DOHH2 (cell line): ENCODE data around the gene RALA.

Source experiments
- H3F3A ChIP-seq: fragments of 200-600 bp; sonication (generic), shearing (Covaris generic); 2 replicates; pipeline ENCODE4 v1.6.0; 2016; ENCODE audit warnings: antibody characterized with exemption, mild to moderate bottlenecking; ENCODE audit not compliant: control insufficient read depth, insufficient read depth
- H3K27ac ChIP-seq: fragments of 200-600 bp; sonication (generic); 2 replicates; pipeline ENCODE4 v1.5.1; 2014; ENCODE audit warnings: low read depth, mild to moderate bottlenecking, low read length, moderate library complexity
- H3K27me3 ChIP-seq: fragments of 200-600 bp; sonication (generic); 2 replicates; pipeline ENCODE4 v1.6.1; 2014; ENCODE audit warnings: mild to moderate bottlenecking, low read length, mixed read lengths; ENCODE audit not compliant: control insufficient read depth
- H3K36me3 ChIP-seq: fragments of 200-600 bp; sonication (generic); 2 replicates; pipeline ENCODE4 v1.6.1; 2014; ENCODE audit warnings: mild to moderate bottlenecking, low read length, moderate library complexity, mixed read lengths; ENCODE audit not compliant: control insufficient read depth
- H3K4me1 ChIP-seq: fragments of 200-600 bp; sonication (generic); 2 replicates; pipeline ENCODE4 v1.6.1; 2014; ENCODE audit warnings: mild to moderate bottlenecking, low read length, mixed read lengths; ENCODE audit not compliant: control insufficient read depth
- H3K4me2 ChIP-seq: fragments of 200-600 bp; sonication (generic); 2 replicates; pipeline ENCODE4 v1.6.0; 2014; ENCODE audit warnings: mild to moderate bottlenecking, low read length, moderate library complexity
- H3K4me3 ChIP-seq: fragments of 200-600 bp; sonication (generic); 2 replicates; pipeline ENCODE4 v1.5.1; 2014; ENCODE audit warnings: mild to moderate bottlenecking, low read length, mixed read lengths
- H3K79me2 ChIP-seq: fragments of 200-600 bp; sonication (generic); 2 replicates; pipeline ENCODE4 v1.6.1; 2014; ENCODE audit warnings: mild to moderate bottlenecking, low read length, mixed read lengths; ENCODE audit not compliant: control insufficient read depth
- H3K9me2 ChIP-seq: fragments of 200-600 bp; sonication (generic); replicated peaks from 2 replicates; pipeline ENCODE4 v1.6.1; 2014; ENCODE audit warnings: mild to moderate bottlenecking, low read length, mixed read lengths; ENCODE audit not compliant: control insufficient read depth
- H3K9me3 ChIP-seq: fragments of 200-600 bp; sonication (generic); 2 replicates; pipeline ENCODE4 v1.6.1; 2014; ENCODE audit warnings: antibody characterized with exemption, low read length, mixed read lengths; ENCODE audit not compliant: control insufficient read depth, insufficient read depth
- H4K20me1 ChIP-seq: fragments of 200-600 bp; sonication (generic); 2 replicates; pipeline ENCODE4 v1.6.0; 2014; ENCODE audit warnings: low read depth, mild to moderate bottlenecking, antibody characterized with exemption, low read length, moderate library complexity; ENCODE audit not compliant: control insufficient read depth, insufficient read depth
- CTCF ChIP-seq: fragments of 200-600 bp; sonication (generic); IDR thresholded peaks from one replicate; pipeline ENCODE4 v1.5.1; 2014; ENCODE audit warnings: antibody characterized with exemption, mild to moderate bottlenecking, low read depth, low read length; ENCODE audit not compliant: poor library complexity, severe bottlenecking
- EZH2phosphoT487 ChIP-seq: fragments of 200-600 bp; sonication (generic); IDR thresholded peaks from 2 replicates; pipeline ENCODE4 v1.6.1; 2017; ENCODE audit warnings: borderline replicate concordance, mild to moderate bottlenecking, antibody characterized with exemption, low read length, moderate library complexity, mixed read lengths

Gene RALA

GRCh38 chr7:39651265-39651664 lies 27.9 kb downstream of the RALA start:
- TF ChIP-seq CTCF (no peak), EZH2phosphoT487 (no peak)
- Histone ChIP-seq H3K9me2 (no peaks in the 10 kb centered on the region), H3K9me3 (no peaks in the 10 kb centered on the region), H3K4me2 (no peak overlapping the region), H3K27ac (no peak overlapping the region), H3K4me1 (no peaks in the 10 kb centered on the region), H3K4me3 (no peak overlapping the region), H3K79me2 (peaks cover 54% of the 10 kb centered on the region), H3K36me3 (no peaks in the 10 kb centered on the region), H4K20me1 (no peaks in the 10 kb centered on the region), H3F3A (no peaks in the 10 kb centered on the region), H3K27me3 (no peaks in the 10 kb centered on the region)

GRCh38 chr7:39656415-39656814 lies 33.0 kb downstream of the RALA start:
- Histone ChIP-seq H3K4me2 (no peak overlapping the region), H3K9me2 (no peaks in the 10 kb centered on the region), H3K79me2 (peaks cover 42% of the 10 kb centered on the region), H3K36me3 (peaks cover 9% of the 10 kb centered on the region; the same call in 1 of the 2 replicates), H3K27ac (no peak overlapping the region), H3K4me1 (no peaks in the 10 kb centered on the region), H3K27me3 (no peaks in the 10 kb centered on the region), H4K20me1 (no peaks in the 10 kb centered on the region), H3K9me3 (peaks cover 5% of the 10 kb centered on the region; the same call in 1 of the 2 replicates), H3K4me3 (no peak overlapping the region), H3F3A (no peaks in the 10 kb centered on the region)
- TF ChIP-seq EZH2phosphoT487: no peak
- no peak for TF ChIP-seq CTCF

- Histone ChIP-seq H3K9me3 (peaks cover 11% of the 10 kb centered on the region; the same call in 1 of the 2 replicates), H3K4me1 (no peaks in the 10 kb centered on the region), H3K4me2 (no peak overlapping the region), H3K36me3 (peaks cover 13% of the 10 kb centered on the region; the same call in 1 of the 2 replicates), H3K27ac (no peak overlapping the region), H3K27me3 (no peaks in the 10 kb centered on the region), H4K20me1 (no peaks in the 10 kb centered on the region), H3F3A (no peaks in the 10 kb centered on the region), H3K9me2 (no peaks in the 10 kb centered on the region), H3K4me3 (no peak overlapping the region), H3K79me2 (peaks cover 34% of the 10 kb centered on the region)
- TF ChIP-seq EZH2phosphoT487 (no peak), CTCF (no peak)
Observed at GRCh38 chr7:39659356-39660013, 36.1 kb downstream of the RALA start.
